ENCODE measurements around the gene ASTN2.

DNA sequence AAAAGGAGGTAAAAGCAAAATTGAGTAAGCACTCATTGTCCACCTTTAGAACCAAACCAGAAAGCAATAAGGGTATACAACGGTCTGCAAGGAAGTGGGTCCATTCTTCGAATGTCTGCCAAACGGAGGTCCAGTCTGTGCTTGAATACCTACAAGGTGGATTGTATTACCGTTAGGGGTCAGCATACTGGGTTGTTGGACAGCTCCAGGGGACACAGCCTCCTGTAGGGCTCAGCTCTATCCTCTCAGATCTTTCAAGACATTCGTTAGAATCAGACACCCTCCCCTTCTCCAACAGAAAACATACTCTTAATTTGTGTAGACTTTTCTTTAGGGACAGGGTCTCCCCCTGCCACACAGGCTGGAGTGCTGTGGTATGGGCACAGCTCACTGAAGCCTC is 5.5 kb downstream of the ASTN2 start:
- no peak for TF ChIP-seq CTCF (conservative IDR thresholded peaks at IDR 0.05)
- TF ChIP-seq ZFX (IDR thresholded peaks at IDR 0.05), result no peak
